ENCODE data around the gene ELFN2.

DNA sequence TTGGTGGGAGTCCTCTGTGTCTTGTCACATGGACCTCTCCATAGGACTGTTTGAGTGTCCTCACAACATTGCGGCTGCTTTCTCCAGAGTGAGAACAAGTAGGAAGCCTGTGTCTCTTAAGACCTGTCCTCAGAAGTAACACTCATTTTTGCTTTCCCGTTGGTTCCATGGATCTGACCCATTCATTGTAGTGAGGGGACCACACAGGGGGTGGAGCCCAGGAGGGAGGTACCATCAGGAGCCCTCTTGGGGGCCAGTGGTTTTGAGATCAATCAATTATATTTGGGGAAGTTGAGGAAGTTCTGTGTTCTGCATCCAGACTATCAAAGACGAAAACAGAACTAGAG, 5.4 kb upstream of the ELFN2 start:
- TF ChIP-seq, protein P1, sequence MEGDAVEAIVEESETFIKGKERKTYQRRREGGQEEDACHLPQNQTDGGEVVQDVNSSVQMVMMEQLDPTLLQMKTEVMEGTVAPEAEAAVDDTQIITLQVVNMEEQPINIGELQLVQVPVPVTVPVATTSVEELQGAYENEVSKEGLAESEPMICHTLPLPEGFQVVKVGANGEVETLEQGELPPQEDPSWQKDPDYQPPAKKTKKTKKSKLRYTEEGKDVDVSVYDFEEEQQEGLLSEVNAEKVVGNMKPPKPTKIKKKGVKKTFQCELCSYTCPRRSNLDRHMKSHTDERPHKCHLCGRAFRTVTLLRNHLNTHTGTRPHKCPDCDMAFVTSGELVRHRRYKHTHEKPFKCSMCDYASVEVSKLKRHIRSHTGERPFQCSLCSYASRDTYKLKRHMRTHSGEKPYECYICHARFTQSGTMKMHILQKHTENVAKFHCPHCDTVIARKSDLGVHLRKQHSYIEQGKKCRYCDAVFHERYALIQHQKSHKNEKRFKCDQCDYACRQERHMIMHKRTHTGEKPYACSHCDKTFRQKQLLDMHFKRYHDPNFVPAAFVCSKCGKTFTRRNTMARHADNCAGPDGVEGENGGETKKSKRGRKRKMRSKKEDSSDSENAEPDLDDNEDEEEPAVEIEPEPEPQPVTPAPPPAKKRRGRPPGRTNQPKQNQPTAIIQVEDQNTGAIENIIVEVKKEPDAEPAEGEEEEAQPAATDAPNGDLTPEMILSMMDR (IDR thresholded peaks at IDR 0.05) = no peak
- no peak for TF ChIP-seq EZH2 (IDR thresholded peaks at IDR 0.05)

Data from neural progenitor cell (in vitro differentiated cells).